ELF-1 (cell line): Measurements from ENCODE around the gene TDRD10.
"Not testable (repeated sequence)": the region's sequence is repeated elsewhere in the genome, so short reads cannot be mapped to it uniquely, and the experiment has no call there.

Experiments
- DNase-seq: peaks from one replicate; pipeline ENCODE4 v3.0.0-alpha.2; 2016; ENCODE audit warnings: low read depth, low spot score

The TDRD10 gene

DNA sequence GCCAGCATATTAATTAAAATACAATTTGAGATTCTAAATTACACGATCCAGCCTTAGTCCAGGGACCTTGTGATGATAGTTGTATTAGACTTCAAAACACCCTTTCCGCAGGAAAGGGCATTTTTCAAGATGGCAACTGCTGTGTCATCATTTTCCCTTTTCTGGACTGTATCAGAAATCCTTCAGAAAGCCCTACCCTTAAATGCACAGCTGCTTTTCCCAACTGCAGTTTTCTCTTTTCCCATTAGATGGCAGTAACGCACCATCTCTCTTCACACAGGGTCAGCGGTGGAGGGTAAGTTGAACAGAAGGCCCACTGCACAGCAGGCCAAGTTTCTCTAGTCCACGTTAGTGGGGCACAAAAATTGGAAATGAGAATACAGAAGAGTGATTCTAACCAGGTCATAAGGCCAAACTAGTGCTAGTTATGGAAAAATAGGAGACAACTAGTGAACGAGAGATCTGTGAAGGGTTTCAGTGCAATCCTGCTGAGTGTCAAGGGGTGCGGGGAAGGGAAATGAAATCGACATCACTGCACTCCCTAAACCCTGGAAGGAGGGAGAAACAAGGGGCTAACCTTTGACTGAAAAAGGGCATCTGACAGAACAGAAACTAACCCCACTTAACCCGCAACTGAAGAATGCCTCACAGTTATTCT, 22.1 kb upstream of the TDRD10 start:
- DNase-seq, result peak; percentile 84

DNA sequence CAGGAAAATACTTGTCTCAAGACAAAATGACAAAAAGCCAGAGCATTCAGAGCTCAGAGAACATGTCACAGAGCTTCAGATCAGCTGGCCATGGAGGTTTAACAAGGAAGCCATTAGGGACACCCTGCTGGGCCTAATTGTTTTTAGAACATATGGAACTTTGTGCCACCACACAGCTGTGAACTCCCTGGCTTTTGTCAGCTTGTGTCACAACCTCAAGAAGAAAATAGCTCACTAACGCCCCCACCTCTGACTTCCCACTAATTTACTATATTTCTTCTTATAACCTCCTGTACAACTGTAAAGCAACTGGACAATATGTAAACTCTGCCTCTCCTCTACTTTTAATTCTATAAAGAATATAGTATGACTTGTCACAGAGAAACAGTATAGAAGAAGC, 21.0 kb upstream of the TDRD10 start:
- peak; percentile 42 for DNase-seq

DNA sequence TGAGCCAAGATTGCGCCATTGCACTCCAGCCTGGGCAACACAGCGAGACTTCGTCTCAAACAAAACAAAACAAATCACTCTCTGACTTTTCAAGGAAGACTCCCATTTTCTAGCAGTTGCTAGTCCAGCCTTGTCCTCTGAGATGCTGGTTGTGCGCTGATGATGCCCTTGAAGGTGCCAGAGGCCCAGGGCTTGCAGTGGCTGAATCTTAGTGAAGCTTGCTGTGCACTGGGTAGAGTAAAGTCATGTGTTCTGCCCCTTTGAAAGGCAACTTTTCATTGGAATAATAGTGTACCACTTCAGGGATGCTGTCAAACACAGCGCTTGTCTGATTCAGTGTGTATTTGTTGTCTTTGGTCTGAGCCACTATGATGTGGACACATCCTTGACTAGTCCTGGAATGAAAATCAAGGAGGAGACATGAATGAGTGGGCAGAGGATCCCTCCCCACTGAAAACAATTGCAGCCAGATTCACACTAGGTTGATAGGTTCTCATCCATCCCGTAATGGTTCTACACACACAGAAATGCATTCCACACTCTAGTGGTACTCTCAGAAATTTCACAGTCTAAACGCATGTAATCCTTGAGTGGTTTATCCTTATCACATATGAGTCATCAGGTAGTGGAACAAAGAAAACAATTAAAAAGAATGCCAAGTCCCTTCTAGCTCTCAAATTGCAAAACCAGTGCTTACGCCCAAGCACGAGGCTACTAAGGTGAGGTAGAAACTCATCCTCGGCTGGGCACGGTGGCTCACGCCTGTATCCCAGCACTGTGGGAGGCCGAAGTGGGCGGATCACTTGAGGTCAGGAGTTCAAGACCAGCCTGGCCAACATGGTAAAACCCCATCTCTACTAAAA, 17.8 kb upstream of the TDRD10 start:
- DNase-seq, result no peak

DNA sequence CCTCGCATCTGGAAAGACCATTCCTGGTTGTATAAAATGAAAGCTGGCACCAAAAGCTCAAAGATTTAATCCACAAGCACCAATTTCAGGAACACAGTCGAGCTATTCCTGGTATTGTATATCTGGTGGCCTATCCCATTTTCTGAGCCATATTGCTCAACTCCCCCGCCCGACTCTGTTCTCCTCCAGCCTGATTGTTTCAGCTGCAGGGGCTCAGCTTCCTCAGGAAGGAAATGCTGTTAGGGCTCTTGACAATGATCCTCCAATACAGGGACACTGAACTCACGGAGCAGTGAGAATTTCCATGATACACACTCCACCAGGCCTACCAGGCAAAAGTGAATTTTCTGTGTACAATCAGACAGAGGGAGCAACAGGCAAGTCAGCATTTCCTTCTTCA, 16.9 kb upstream of the TDRD10 start:
- DNase-seq, result no peak

DNA sequence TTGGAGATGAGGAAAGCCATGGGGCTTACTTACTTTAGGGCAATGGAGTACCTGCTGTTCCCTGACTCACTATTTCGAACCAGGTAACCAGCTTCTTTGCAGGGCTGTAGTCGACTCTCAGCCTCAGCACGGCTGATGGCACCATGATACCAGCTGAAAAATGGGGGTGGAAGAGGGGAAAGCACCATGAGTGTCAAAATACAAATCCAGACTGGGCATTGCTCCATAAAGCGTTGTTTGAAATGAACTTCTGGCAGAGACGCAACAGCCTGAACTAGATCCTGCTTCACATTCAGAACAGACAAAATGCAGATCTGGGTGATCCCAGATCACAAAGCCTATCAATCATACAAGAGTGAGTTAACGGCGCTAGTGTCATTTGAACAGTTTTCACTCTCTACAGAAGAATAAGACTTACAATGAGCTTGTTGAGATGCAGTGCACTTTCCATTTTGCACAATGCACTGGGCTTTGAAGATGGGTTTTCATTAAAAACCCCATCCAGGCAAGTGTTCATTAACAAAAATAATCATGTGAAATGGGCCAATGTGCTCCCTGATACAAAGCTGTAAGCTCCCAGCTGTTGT, 16.0 kb upstream of the TDRD10 start:
- no peak for DNase-seq

DNA sequence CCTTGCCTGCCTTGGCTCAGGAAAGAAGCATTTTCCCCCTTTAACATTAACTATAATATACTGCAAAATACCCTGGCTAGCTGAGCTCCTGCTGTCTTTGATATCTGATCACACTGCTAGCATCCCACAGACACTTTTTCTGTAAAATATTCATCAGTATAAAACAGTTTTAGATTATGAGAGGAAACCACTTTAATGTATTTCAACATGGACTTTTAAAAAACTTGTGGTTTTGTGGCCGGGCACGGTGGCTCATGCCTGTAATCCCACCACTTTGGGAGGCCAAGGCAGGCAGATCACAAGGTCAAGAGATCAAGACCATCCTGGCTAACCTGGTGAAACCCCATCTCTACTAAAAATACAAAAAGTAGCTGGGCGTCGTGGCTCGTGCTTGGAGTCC, 15.3 kb upstream of the TDRD10 start:
- DNase-seq, result not testable (repeated sequence)

DNA sequence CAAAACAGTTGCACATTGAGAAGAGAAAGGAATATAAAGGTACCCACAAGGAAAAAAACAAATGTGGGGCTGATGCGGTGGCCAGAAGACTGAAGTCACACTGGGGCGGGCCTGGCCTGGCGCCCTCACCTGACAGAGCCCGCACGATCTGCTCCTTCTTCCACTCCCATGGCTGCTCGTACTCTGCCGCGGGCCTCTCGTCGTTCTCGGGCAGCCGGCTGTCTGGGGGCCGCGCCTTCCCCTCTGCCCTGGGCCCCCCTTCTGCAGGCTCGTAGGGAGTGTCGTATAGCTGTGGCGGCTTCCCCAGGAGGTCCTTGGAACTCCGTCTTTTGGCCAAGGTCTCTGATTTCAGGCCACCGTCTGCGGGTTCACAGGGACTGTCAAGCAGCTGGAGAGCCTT, 13.1 kb upstream of the TDRD10 start:
- no peak for DNase-seq

DNA sequence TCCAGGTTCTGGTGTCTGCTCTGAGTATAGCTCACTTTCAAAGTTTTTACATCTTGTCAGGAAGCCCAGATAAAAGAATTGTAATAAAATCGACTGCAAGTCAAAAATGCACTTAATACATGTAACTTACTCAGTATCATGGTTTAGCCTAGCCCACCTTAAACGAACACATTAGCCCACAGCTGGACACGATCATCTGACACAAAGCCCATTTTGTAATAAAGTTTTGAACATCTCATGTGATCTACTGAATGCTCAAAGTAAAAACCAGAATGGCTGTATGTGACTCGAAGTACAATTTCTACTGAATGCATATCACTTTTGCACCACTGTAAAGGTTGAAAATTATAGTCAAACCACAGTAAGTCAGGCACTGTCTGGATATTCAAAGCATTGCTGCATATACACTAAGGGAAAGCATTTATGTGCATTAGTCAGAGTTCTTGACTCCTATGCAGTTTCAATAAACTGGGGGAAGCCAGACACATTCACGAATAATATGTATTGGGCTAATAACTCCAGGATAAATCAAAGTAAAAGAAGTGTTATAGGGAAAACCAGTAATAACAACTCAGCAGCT, 12.2 kb upstream of the TDRD10 start:
- no peak for DNase-seq

DNA sequence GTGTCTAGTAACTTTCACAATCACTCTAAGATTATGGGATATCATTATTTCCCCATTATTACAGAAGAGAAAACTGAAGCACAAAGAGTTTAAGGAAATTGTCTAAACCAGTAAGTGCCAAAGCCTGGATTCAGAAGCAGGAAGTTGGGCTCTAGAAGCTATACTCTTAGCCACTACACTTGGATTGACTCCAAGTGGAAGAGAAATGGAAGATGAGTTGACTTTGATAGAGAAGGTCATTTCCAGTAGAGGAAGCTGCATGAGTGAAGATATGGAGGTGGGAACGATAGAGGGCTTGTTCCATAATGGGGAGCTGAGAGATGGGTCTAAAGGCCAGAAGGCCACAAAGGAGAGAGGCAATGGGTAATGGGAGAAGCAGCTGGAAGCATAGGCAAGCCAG, 11.7 kb upstream of the TDRD10 start:
- no peak for DNase-seq

DNA sequence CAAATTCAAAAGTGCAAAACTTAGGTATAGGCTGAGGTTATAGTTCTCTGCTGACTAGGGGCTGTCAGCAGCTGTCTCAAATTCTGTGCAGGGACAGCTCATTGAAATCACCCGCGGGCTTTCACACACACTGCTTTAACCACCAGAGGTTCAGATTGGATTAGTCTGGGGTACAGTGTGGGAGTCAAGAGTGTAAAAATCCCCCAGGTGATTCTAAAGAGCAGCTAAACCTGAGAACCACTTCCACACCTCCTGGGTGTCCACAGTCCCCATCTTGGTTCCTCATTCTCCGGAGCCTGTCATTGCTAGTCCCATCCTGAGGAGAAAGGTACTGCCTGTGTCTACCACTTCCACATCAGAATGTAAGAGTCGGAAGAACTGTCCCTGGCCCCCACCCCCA, 9.9 kb upstream of the TDRD10 start:
- DNase-seq, result no peak

DNA sequence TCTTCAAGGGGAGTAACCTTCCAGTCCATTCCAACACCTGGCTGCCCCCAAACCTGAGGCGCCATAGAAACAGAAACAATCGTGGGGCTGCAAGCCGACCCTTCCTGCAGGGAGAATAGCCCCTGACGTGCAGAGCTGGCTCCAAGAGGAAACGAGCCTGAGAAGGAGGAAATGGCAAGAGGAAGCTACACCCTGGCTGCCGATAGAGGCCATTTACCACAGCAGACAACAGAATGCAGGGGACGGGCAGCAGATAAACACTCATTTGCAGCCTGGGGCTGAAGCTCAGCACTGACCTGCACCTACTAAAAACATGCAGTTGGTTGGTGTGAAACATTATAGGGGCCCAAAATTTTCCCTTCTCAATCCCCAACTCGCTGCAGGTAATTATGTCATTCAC, 8.7 kb upstream of the TDRD10 start:
- DNase-seq, result peak; percentile 41

DNA sequence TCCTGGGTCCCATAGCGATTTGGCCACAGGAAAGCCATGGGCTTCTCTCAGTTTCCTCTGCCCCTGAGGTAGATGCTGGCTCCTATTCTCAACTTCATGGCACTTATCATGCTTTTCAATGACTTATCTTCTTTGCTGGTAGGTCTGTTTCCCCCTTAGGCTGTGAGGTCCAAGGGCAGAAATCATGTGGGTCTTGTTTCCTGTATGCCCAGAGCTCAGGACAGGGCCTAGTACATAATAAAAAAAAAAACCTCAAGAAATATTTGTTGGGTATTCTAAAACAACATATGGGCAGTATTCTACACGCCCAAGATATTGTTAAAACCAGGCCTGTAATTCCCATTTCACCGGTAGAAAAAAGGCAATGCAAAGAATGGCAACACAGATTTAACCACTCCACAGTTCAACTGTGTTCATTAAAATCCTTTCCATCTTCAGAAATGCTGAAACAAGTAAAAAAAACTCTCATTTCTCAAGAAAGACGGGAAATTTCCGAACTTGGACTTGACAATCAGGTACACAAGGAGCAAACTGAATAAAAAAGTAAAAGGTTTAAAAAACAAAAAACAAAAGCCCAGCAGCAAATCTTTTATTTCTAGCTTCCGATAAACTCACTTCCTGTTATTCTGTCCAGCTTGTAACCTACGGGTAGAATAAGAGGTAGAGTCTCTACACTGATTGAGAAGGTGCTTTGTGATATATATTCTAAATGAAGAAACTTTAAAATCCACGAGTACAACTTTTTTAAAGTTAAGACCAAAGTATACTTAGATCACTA, 6.3 kb upstream of the TDRD10 start:
- DNase-seq, result no peak

DNA sequence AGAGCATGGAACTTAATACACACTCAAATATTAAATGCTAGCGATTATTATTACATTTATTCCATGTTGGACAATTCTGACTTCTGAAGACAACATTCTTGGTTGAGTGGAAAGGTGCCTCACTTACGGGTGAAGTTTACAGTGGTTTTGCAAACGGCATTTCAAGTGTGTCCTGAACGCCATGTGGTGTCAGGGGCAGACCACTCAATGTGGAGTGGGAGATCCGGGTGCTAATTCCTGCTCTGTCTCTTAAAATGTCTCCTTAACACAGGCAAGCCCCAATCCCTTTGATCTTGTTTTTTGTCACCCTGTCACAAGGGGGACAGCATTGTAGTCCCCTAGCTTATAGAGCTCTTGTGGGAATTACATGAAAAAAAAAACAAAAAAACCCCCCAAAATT, 5.6 kb upstream of the TDRD10 start:
- no peak for DNase-seq

DNA sequence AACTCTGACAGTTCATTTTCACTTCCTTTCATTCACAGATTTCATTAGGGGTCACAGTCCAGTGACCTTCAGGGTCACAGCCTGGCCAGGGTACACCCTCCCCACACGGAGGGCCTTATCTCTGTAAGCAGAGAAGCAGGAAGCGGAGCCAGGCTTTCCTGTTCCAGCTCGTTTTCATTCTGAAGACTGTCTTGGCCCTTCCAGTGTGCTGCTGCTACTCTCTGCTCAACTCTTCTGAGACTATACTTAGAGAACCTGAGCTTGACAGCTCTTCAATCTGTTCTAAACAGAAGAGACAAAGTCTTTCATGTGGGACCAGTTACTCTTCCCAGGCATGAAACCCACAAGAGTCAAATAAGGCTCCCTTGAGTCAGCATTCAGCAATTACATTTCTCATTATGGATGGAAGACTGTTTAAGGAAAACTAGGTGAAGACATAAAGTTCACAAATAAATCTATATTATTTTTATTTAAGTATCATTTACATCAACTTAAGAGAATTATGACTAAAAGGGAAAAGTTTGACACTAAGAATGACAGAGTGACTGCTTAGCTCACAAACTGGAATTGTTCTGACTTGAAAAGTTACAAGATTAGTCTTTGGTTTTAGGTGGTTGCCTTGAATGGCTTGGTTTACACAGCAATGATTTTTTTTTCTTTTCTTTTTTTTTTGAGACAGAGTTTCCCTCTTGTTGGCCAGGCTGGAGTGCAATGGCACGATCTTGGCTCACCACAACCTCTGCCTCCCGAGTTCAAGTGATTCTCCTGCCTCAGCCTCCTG, 4.8 kb upstream of the TDRD10 start:
- DNase-seq, result peak; percentile 28

DNA sequence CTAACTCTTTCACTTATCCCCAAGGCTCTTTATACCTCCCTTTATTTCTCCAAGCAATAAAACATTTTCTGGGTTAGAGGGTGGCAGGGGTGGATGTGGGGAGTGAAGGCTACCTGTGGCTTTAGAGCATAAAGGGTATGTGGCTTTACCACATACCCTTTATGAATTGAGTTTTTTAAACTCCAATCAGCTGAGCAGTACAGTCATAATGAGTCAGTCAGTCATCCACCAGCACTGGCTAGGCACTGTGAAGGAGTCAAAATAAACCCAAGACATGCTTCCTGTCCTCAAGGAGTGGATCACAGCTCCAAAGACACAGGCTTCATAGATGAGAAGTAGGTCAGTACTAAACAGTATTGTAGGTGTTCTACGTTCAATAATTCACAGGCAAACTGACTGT, 2.6 kb upstream of the TDRD10 start:
- DNase-seq, result no peak

DNA sequence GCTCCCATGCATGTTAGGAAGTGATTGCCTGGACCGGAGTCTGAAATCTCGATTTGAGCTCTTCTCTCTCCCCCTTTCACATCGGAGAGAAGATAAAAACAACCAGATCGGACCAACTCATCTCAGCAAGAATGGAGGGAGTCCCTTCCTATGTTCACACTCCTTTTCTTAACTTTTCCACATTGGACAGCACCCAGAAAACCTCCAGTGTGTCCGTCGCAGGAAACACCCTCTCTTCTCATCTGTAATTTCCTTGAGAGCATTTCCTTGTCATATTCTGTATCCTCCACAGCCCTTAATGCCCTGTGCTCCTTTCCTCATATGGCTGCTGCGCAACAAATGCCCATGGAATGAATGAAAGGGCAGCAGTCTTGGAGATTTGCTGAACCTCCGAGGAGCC, 1.5 kb upstream of the TDRD10 start:
- DNase-seq, result no peak

DNA sequence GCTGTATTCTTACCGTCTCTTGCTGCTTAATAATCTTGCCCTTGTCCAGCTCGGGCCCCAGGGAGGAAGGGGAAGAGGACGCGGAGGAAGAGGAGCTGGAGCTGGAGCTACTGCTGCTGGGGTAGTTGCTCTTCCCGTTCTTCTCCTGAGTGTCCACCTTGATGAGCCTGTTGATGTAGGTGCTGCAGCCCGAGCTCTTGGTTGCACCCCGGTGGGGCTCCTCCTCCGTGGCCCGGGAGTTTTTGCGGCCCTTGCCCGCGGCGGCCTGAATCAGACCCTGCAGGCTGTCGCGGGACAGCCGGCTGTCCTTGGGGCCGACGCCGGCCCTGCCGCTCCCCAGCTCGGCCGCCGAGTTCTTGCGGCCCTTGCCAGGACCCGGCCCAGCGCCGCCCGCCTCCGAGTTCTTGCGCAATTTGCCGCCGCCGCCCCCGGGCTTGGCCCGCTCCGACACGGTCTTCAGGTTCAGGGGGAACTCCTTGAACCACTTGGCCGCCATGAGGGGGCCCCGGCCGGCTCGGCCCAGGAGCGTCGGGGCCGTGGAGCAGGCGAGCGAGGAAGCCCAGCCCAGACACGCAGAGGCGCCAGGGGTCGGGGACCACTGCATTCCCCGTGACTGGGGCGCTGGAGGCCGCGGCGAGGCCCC, 475 bp upstream of the TDRD10 start:
- DNase-seq, result peak; percentile 53

DNA sequence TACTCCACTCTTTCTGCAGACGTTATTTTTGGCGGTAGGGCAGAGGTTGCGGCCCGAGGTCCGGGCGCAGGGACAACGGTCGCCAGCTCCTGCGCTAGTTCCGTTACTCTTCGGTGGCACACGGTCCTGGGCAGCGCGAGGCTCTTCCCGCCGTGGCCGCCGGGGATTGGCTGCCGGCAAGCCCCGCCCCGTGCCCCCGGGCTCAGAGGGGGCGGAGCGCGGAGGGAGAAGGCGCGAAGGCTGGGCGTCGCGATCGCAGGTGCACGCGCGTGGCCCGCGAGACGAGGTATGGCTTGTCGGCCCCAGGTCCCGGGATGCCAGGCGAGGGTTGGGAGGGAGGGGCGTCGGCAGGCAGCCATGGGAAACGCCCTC, 711 bp downstream of the TDRD10 start:
- peak; percentile 63 for DNase-seq

DNA sequence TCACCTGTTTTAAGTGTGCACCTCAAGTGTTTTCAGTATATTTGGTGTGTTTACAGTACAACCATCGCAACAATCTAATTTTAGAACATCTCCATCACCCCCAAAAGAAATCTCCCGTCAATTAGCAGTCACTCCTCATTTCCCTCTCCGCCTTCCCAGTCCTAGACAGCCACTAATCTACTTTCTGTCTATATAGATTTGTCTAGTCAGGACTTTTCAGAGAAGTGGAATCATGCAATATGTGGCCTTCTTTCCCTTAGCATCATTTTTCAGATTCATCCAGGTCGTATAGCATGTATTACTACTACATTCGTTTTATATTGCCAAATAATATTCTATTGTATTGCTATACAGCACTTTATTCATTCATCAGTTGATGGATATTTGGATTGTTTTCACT, 1.9 kb downstream of the TDRD10 start:
- DNase-seq, result no peak

DNA sequence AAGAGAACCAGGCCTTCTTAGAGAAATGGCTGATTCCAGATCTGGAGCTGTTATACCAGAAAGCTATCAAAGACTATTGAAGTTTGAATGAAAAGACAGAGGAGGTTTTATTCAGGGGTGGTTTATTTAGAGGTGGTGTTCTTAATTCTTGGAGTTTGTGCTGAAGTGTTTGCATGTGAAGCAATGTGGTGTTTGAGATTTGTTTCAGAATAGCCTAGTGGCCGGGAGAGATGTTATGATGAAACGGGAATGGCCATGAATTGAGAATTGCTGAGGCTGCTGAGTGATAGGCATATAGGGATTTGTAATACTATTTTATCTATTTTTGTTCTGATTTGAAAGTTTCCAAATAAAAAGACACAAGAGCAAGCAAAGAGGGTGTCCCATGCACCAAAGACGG, 10.7 kb downstream of the TDRD10 start:
- DNase-seq, result no peak
